Erythroblast (primary cell): Measurements from ENCODE around the gene ANKRD36B.
"Not testable (repeated sequence)": the region's sequence is repeated elsewhere in the genome, so short reads cannot be mapped to it uniquely, and the experiment has no call there.

Experiments
- GATA1 ChIP-seq: IDR thresholded peaks from 2 replicates; pipeline ENCODE4 v1.6.1; 2011; ENCODE audit warnings: low read depth, mild to moderate bottlenecking, control low read depth, low read length, moderate library complexity
- POLR2A ChIP-seq: IDR thresholded peaks from 2 replicates; pipeline ENCODE4 v1.6.1; 2011; ENCODE audit warnings: mild to moderate bottlenecking, low read length

DNA sequence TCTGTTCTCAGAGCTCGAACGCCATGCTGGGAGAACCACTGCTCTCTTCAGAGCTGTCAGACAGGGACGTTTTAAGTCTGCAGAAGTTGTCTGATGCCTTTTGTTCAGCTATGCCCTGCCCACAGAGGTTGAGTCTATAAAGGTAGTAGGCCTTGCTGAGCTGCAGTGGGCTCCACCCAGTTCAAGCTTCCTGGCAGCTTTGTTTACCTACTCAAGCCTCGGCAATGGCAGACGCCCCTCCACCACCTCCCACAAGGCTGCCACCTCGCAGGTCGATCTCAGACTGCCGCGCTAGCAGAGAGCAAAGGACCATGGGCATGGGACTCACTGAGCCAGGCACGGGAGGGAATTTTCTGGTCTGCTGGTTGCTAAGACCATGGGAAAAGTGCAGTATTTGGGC lies 11.9 kb upstream of the ANKRD36B start:
- TF ChIP-seq POLR2A, GATA1: not testable (repeated sequence)
